ENCODE results near the gene ANXA2.
"Not testable (repeated sequence)": the region's sequence is repeated elsewhere in the genome, so short reads cannot be mapped to it uniquely, and the experiment has no call there.

ANXA2 gene

DNA sequence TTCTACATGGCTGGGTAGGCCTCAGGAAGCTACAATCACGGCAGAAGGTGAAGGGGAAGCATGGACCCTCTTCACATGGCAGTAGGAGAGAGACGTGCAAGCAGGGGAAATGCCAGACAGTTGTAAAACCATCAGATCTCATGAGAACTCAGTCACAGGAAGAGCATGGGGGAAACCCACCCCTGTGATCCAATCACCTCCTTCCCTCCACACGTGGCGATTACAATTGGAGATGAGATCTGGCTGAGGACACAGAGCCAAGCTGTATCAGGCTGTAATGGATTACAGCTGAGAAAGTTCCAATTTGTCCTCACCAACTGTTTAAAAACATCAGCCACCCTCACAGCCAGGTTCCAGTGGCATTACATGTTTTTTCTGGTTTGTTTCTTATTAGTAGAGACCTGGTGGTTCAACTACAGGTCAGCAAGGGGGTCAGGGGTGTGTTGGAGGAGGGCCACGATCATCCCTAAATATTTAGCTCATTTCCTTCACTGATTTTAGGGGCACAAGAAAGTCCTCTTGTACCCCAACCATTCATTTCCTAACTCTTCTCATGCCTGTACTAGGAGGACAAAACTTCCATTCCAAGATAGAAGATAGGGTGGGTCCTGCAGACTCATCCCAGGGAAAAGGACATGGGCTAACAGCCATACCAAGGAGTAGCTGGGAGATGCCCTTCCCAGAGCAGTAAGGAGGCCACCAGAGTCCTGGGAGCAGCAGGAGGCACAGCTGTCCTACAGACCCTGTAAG is 54.4 kb downstream of the ANXA2 start:
- no peak for DNase-seq (ENCODE audit: low read depth)
- H3K4me3 ChIP-seq (ENCODE audit: low read depth, low read length) = no peak overlapping the region
- TF ChIP-seq, protein P1, sequence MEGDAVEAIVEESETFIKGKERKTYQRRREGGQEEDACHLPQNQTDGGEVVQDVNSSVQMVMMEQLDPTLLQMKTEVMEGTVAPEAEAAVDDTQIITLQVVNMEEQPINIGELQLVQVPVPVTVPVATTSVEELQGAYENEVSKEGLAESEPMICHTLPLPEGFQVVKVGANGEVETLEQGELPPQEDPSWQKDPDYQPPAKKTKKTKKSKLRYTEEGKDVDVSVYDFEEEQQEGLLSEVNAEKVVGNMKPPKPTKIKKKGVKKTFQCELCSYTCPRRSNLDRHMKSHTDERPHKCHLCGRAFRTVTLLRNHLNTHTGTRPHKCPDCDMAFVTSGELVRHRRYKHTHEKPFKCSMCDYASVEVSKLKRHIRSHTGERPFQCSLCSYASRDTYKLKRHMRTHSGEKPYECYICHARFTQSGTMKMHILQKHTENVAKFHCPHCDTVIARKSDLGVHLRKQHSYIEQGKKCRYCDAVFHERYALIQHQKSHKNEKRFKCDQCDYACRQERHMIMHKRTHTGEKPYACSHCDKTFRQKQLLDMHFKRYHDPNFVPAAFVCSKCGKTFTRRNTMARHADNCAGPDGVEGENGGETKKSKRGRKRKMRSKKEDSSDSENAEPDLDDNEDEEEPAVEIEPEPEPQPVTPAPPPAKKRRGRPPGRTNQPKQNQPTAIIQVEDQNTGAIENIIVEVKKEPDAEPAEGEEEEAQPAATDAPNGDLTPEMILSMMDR (IDR thresholded peaks at IDR 0.05; ENCODE audit: low read depth, low read length) = no peak
- TF ChIP-seq POLR2A (IDR thresholded peaks at IDR 0.05; ENCODE audit: extremely low read depth, insufficient read length) (no peak), MYC (IDR thresholded peaks at IDR 0.05; ENCODE audit: low read depth, low read length) (no peak)
- TF ChIP-seq, protein P2, sequence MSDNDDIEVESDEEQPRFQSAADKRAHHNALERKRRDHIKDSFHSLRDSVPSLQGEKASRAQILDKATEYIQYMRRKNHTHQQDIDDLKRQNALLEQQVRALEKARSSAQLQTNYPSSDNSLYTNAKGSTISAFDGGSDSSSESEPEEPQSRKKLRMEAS (IDR thresholded peaks at IDR 0.05; ENCODE audit: low read depth, low read length) = no peak

GRCh38 chr15:60340207-60340921 is 57.4 kb downstream of the ANXA2 start:
- TF ChIP-seq, protein P2 (IDR thresholded peaks at IDR 0.05; ENCODE audit: low read depth, low read length) = no peak
- no peak for TF ChIP-seq POLR2A (IDR thresholded peaks at IDR 0.05; ENCODE audit: extremely low read depth, insufficient read length)
- DNase-seq (ENCODE audit: low read depth) = no peak
- H3K4me3 ChIP-seq (ENCODE audit: low read depth, low read length) = no peak overlapping the region

- DNase-seq (ENCODE audit: low read depth) = no peak
- TF ChIP-seq, protein P1 (IDR thresholded peaks at IDR 0.05; ENCODE audit: low read depth, low read length) = no peak
- TF ChIP-seq, protein P2 (IDR thresholded peaks at IDR 0.05; ENCODE audit: low read depth, low read length) = no peak
- no peak for TF ChIP-seq POLR2A (IDR thresholded peaks at IDR 0.05; ENCODE audit: extremely low read depth, insufficient read length)
- TF ChIP-seq MYC (IDR thresholded peaks at IDR 0.05; ENCODE audit: low read depth, low read length) = no peak
- H3K4me3 ChIP-seq (ENCODE audit: low read depth, low read length) = no peak overlapping the region
Measured at GRCh38 chr15:60339236-60339635, 58.5 kb downstream of the ANXA2 start.

GRCh38 chr15:60338810-60339209 is 59.0 kb downstream of the ANXA2 start:
- DNase-seq (ENCODE audit: low read depth) = no peak
- TF ChIP-seq POLR2A (IDR thresholded peaks at IDR 0.05; ENCODE audit: extremely low read depth, insufficient read length) = no peak
- TF ChIP-seq, protein P1 (IDR thresholded peaks at IDR 0.05; ENCODE audit: low read depth, low read length) = no peak
- TF ChIP-seq, protein P2 (IDR thresholded peaks at IDR 0.05; ENCODE audit: low read depth, low read length) = no peak
- TF ChIP-seq MYC (IDR thresholded peaks at IDR 0.05; ENCODE audit: low read depth, low read length) = no peak
- no peak overlapping the region for H3K4me3 ChIP-seq (ENCODE audit: low read depth, low read length)

- H3K4me3 ChIP-seq (ENCODE audit: low read depth, low read length) = no peak overlapping the region
- DNase-seq (ENCODE audit: low read depth) = no peak
- TF ChIP-seq MYC (IDR thresholded peaks at IDR 0.05; ENCODE audit: low read depth, low read length) (no peak), POLR2A (IDR thresholded peaks at IDR 0.05; ENCODE audit: extremely low read depth, insufficient read length) (no peak)
- TF ChIP-seq, protein P2 (IDR thresholded peaks at IDR 0.05; ENCODE audit: low read depth, low read length) = no peak
- TF ChIP-seq, protein P1 (IDR thresholded peaks at IDR 0.05; ENCODE audit: low read depth, low read length) = no peak
Measured at GRCh38 chr15:60337076-60337475, 60.7 kb downstream of the ANXA2 start.

DNA sequence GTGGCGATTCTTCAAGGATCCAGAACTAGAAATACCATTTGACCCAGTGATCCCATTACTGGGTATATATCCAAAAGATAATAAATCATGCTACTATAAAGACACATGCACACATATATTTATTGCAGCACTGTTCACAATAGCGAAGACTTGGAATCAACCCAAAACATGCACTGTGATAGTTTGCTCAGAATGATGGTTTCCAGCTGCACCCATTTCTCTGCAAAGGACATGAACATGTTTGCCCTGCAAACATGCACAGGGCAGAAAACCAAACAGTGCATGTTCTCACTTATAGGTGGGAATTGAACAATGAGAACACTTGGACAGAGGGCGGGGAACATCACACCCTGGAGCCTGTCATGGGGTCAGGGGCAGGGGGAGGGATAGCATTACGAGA is 62.5 kb downstream of the ANXA2 start:
- H3K4me3 ChIP-seq (ENCODE audit: low read depth, low read length); DNase-seq (ENCODE audit: low read depth): not testable (repeated sequence)
